ENCODE measurements around the gene HCN1. TPM values are rescaled to one million over a fixed set of nuclear protein-coding genes. Genes with fewer than 3 reads are reported as not detected.

HCN1 gene
- total RNA-seq, 1 donor from 2014 or later = 0.14 TPM

DNA sequence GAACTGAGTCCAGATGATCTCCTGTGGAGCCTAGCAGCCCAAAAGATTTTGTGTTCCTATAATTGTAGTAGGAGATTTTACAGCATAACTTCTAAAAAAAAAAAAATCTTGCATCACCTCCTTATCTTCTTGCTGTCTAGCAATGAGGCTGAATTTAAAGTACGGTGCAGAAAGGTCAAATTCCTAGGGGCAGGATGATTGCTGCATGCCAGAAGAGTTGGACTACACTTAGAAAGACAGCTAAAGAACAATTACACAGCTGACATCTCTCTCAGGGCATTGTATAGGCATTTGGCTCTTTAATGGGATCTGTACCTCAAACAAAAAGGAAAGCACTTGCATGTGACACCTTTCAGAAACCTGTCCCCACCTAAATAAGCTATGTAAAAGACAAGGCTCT, 443.2 kb downstream of the HCN1 start:
- TF ChIP-seq, protein P1, sequence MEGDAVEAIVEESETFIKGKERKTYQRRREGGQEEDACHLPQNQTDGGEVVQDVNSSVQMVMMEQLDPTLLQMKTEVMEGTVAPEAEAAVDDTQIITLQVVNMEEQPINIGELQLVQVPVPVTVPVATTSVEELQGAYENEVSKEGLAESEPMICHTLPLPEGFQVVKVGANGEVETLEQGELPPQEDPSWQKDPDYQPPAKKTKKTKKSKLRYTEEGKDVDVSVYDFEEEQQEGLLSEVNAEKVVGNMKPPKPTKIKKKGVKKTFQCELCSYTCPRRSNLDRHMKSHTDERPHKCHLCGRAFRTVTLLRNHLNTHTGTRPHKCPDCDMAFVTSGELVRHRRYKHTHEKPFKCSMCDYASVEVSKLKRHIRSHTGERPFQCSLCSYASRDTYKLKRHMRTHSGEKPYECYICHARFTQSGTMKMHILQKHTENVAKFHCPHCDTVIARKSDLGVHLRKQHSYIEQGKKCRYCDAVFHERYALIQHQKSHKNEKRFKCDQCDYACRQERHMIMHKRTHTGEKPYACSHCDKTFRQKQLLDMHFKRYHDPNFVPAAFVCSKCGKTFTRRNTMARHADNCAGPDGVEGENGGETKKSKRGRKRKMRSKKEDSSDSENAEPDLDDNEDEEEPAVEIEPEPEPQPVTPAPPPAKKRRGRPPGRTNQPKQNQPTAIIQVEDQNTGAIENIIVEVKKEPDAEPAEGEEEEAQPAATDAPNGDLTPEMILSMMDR (IDR thresholded peaks at IDR 0.05; ENCODE audit: borderline replicate concordance) = no peak
- Histone ChIP-seq H3K9me3 (replicated peaks) (no peaks in the 10 kb centered on the region), H3K4me1 (peaks cover 4% of the 10 kb centered on the region), H3K36me3 (no peaks in the 10 kb centered on the region), H3K4me3 (no peak overlapping the region), H3K27me3 (ENCODE audit: low read depth) (no peaks in the 10 kb centered on the region), H3K27ac (replicated peaks) (no peak overlapping the region)
- intact Hi-C loops (cut with micrococcal nuclease) = no loop called here
- no peak for DNase-seq

DNA sequence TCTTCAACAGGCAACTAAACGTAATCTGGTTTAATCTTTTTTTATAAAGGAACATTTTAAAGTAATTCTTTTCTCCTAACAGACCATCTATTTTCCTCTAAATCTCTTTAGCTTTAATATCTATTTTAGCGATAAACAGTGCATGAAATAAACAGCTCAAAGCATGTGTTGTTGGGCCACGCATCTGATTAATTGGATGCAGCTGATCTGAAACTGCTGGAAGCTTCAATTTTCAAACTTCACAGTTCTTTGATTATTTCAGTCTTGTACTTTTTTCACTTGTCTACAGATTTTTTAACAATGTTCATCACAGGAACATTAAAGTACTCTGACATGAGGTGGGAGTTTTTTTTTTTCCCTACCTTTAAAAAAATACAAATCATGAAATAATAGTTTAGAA, 443.6 kb downstream of the HCN1 start:
- TF ChIP-seq, protein P1 (IDR thresholded peaks at IDR 0.05; ENCODE audit: borderline replicate concordance) = no peak
- Histone ChIP-seq H3K9me3 (replicated peaks) (no peaks in the 10 kb centered on the region), H3K4me1 (peaks cover 4% of the 10 kb centered on the region), H3K4me3 (no peak overlapping the region), H3K36me3 (no peaks in the 10 kb centered on the region), H3K27me3 (ENCODE audit: low read depth) (no peaks in the 10 kb centered on the region), H3K27ac (replicated peaks) (no peak overlapping the region)
- no peak for DNase-seq
- intact Hi-C loops (cut with micrococcal nuclease) = no loop called here

DNA sequence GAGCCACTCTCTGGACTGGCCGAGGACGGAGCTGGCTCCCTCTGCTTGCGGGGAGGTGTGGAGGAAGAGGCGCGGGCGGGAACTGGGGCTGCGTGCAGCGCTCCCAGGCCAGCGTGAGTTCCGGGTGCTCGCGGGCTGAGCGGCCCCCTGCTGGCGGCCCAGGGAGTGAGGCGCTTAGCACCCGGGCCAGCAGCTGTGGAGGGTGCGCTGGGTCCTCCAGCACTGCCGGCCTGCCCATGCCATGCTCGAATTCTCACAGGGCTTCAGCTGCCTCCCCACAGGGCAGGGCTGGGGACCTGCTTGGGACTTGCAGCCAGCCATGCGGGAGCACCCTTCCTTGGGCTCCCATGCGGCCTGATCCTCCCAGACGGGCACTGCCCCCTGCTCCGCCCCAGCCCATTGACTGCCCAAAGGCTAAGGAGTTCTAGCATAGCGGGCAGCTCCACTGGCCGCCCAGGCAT, 470.6 kb downstream of the HCN1 start:
- Histone ChIP-seq H3K27ac (replicated peaks) (no peak overlapping the region), H3K9me3 (replicated peaks) (no peaks in the 10 kb centered on the region), H3K27me3 (ENCODE audit: low read depth) (no peaks in the 10 kb centered on the region), H3K4me1 (no peaks in the 10 kb centered on the region), H3K4me3 (no peak overlapping the region), H3K36me3 (no peaks in the 10 kb centered on the region)
- TF ChIP-seq, protein P1 (IDR thresholded peaks at IDR 0.05; ENCODE audit: borderline replicate concordance) = no peak
- DNase-seq = no peak
- intact Hi-C loops (cut with micrococcal nuclease) = no loop called here

DNA sequence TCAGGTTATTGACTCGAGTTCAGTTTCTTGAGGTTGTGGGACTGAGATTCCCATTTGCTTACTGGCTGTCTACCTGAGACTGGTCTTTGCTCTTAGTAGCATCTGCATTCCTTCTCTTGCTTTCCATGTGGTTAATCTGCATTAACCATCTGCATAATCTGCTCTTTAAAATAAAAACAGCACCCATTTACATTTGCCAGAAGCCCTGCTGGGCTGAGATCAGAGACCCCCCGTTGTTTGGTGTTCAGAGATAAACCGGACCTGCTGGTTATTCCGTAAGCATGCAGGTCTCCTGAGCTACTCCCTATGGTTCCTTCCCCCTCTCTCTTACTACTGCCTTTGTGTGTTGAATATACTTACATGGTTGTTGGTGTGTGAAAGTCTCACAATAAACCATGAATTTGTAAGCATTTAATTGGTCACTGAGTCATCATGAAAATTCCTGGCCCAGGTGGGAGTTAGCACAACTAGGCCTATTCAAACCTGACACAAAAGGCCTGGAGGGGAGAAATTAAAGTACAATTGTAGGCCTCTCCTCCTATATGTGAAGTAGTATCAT, 490.7 kb downstream of the HCN1 start:
- Histone ChIP-seq H3K36me3 (no peaks in the 10 kb centered on the region), H3K4me3 (no peak overlapping the region), H3K27me3 (ENCODE audit: low read depth) (no peaks in the 10 kb centered on the region), H3K9me3 (replicated peaks) (no peaks in the 10 kb centered on the region), H3K4me1 (no peaks in the 10 kb centered on the region), H3K27ac (replicated peaks) (no peak overlapping the region)
- DNase-seq = no peak
- TF ChIP-seq, protein P1 (IDR thresholded peaks at IDR 0.05; ENCODE audit: borderline replicate concordance) = no peak
- intact Hi-C loops (cut with micrococcal nuclease) = no loop called here

All from left ventricle myocardium inferior (tissue), 1 donor.